ENCODE measurements around the gene KRTAP5-4.
"Not testable (repeated sequence)": the region's sequence is repeated elsewhere in the genome, so short reads cannot be mapped to it uniquely, and the experiment has no call there.

KRTAP5-4 gene

GRCh38 chr11:1589996-1590395, 31.9 kb downstream of the KRTAP5-4 start:
- H3K9me3 ChIP-seq (ENCODE audit: control insufficient read depth, insufficient read depth, low read length) = no peaks in the 10 kb centered on the region
- H3K27me3 ChIP-seq (ENCODE audit: control insufficient read depth, insufficient read depth, low read length) = no peaks in the 10 kb centered on the region
- H3K4me1 ChIP-seq (ENCODE audit: control insufficient read depth, insufficient read depth, low read length) = no peaks in the 10 kb centered on the region
- H3K9ac ChIP-seq (ENCODE audit: low read depth, low read length) = no peak overlapping the region
- no peak overlapping the region for H3K4me3 ChIP-seq (ENCODE audit: low read depth, low read length)
- no peaks in the 10 kb centered on the region for H3K36me3 ChIP-seq (ENCODE audit: control insufficient read depth, insufficient read depth, low read length)

DNA sequence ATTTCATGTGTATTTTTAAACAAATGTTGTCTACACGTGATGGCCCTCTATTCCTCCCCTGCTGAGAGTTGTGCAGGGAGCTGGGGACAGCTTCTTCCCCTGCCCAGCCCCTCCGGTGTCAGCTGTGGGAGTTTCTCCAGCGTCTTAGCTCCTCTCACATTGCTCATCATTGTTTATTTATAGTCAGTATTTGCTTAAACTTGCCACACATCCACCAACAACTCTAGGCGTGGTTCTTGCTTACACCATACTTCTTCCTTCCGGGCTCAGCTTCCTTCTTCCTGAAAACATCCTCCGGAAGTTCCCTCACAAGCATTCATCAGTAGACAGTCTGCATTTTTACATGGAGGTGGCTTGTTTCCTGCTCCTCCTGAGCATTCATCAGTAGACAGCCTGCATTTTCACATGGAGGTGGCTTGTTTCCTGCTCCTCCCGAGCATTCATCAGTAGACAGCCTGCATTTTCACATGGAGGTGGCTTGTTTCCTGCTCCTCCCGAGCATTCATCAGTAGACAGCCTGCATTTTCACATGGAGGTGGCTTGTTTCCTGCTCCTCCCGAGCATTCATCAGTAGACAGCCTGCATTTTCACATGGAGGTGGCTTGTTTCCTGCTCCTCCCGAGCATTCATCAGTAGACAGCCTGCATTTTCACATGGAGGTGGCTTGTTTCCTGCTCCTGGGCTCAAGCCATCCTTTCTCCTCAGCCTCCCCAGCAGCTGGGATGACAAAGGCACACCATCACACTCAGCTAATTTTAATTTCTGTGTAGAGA, 32.6 kb downstream of the KRTAP5-4 start:
- not testable (repeated sequence) for H3K4me3 ChIP-seq (ENCODE audit: low read depth, low read length); H3K4me1 ChIP-seq (ENCODE audit: control insufficient read depth, insufficient read depth, low read length); H3K9me3 ChIP-seq (ENCODE audit: control insufficient read depth, insufficient read depth, low read length); H3K9ac ChIP-seq (ENCODE audit: low read depth, low read length); H3K27me3 ChIP-seq (ENCODE audit: control insufficient read depth, insufficient read depth, low read length); H3K36me3 ChIP-seq (ENCODE audit: control insufficient read depth, insufficient read depth, low read length)

DNA sequence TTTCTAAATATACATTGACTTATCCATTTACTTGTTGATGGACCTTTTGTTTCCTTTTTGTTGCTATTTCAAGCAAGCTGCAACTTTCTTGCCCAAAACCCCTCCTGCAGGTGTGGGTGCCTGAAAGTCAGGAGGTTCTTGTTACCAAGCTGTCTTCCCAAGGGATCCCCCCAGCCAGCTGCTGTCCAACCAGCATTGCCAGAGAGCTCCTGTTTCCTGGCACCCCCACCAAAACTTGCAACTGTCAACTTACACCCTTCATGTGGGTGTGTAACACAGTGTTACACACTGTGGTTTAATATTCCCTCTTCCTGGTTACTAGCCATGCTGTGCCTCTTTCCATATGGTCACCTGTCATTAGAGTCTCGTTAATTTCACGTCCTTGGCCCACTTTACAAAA, 35.2 kb downstream of the KRTAP5-4 start:
- no peaks in the 10 kb centered on the region for H3K4me1 ChIP-seq (ENCODE audit: control insufficient read depth, insufficient read depth, low read length)
- H3K4me3 ChIP-seq (ENCODE audit: low read depth, low read length) = no peak overlapping the region
- no peaks in the 10 kb centered on the region for H3K36me3 ChIP-seq (ENCODE audit: control insufficient read depth, insufficient read depth, low read length)
- no peaks in the 10 kb centered on the region for H3K27me3 ChIP-seq (ENCODE audit: control insufficient read depth, insufficient read depth, low read length)
- no peak overlapping the region for H3K9ac ChIP-seq (ENCODE audit: low read depth, low read length)
- no peaks in the 10 kb centered on the region for H3K9me3 ChIP-seq (ENCODE audit: control insufficient read depth, insufficient read depth, low read length)

DNA sequence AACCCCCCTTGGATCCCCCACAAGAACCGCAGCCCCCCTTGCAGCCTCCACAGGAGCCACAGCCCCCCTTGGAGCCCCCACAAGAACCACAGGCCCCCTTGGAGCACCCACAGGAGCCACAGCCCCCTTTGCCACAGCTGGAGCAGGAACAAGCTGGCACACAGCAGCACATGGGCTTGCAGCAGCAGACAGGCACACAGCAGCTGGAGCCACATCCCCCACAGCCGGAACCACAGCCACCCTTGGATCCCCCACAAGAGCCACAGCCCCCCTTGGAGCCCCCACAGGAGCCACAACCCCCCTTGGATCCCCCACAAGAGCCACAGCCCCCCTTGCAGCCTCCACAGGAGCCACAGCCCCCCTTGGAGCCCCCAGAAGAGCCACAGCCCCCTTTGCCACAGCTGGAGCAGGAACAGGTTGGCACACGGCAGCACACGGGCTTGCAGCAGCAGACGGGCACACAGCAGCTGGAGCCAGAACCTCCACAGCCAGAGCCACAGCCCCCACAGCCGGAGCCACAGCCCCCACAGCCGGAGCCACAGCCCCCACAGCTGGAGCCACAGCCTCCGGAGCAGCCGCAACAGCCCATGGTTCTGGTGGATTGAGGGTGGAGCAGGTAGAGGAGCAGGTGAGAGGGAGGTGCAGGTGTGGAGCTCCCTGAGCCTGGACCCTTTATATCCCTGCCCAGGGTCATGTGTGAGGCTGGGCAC, 37.1 kb downstream of the KRTAP5-4 start, which contains the start of gene KRTAP5-1:
KRTAP5-1 (minus strand) TSS at position 623 of the 710 bp plus-strand sequence; CDS start at position 589, 34 bp downstream.
- H3K9me3 ChIP-seq (ENCODE audit: control insufficient read depth, insufficient read depth, low read length); H3K4me3 ChIP-seq (ENCODE audit: low read depth, low read length); H3K9ac ChIP-seq (ENCODE audit: low read depth, low read length); H3K4me1 ChIP-seq (ENCODE audit: control insufficient read depth, insufficient read depth, low read length); H3K36me3 ChIP-seq (ENCODE audit: control insufficient read depth, insufficient read depth, low read length); H3K27me3 ChIP-seq (ENCODE audit: control insufficient read depth, insufficient read depth, low read length): not testable (repeated sequence)

GRCh38 chr11:1582909-1583308, 39.0 kb downstream of the KRTAP5-4 start:
- H3K9me3 ChIP-seq (ENCODE audit: control insufficient read depth, insufficient read depth, low read length); H3K27me3 ChIP-seq (ENCODE audit: control insufficient read depth, insufficient read depth, low read length); H3K36me3 ChIP-seq (ENCODE audit: control insufficient read depth, insufficient read depth, low read length); H3K4me3 ChIP-seq (ENCODE audit: low read depth, low read length); H3K4me1 ChIP-seq (ENCODE audit: control insufficient read depth, insufficient read depth, low read length); H3K9ac ChIP-seq (ENCODE audit: low read depth, low read length): not testable (repeated sequence)

DNA sequence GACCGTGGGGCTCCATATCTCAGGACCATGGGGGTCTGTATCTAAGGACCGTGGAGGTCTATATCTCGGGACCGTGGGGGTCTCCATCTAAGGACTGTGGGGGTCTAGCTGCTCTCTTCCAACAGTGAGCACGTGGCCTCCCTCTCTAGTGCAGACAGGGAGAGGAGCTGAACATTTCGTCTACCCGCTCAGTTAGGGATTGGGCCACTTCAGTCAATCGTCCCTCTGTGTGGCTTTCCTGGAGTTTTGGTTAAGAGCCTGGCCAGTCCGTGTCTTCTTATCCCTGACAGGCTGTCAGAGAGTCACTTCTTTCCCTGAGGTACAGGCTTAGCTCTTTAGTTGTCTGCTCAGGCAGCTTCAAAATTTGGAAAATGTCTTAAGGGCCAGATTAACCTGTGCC, 40.0 kb downstream of the KRTAP5-4 start:
- H3K4me1 ChIP-seq (ENCODE audit: control insufficient read depth, insufficient read depth, low read length) = no peaks in the 10 kb centered on the region
- H3K9ac ChIP-seq (ENCODE audit: low read depth, low read length) = no peak overlapping the region
- no peaks in the 10 kb centered on the region for H3K27me3 ChIP-seq (ENCODE audit: control insufficient read depth, insufficient read depth, low read length)
- H3K9me3 ChIP-seq (ENCODE audit: control insufficient read depth, insufficient read depth, low read length) = no peaks in the 10 kb centered on the region
- no peak overlapping the region for H3K4me3 ChIP-seq (ENCODE audit: low read depth, low read length)
- H3K36me3 ChIP-seq (ENCODE audit: control insufficient read depth, insufficient read depth, low read length) = no peaks in the 10 kb centered on the region

DNA sequence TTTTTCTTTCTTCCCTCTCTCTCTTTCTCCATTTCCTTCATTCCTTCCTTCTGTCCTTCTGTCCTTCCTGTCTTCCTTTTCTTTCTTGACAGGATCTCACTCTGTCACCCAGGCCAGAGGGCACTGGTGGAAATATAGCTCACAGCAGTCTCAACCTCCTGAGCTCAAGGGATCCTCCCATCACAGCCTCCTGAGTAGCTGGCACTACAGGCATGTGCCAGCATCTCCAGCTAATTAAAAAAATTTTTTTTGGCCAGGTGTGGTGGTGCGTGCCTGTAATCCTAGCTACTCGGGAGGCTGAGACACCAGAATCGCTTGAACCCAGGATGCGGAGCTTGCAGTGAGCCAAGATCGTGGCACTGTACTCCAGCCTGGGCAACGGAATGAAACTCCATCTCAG, 45.1 kb downstream of the KRTAP5-4 start:
- H3K4me1 ChIP-seq (ENCODE audit: control insufficient read depth, insufficient read depth, low read length) = peaks cover 4% of the 10 kb centered on the region
- no peak overlapping the region for H3K4me3 ChIP-seq (ENCODE audit: low read depth, low read length)
- no peak overlapping the region for H3K9ac ChIP-seq (ENCODE audit: low read depth, low read length)
- peaks cover 21% of the 10 kb centered on the region for H3K27me3 ChIP-seq (ENCODE audit: control insufficient read depth, insufficient read depth, low read length)
- H3K9me3 ChIP-seq (ENCODE audit: control insufficient read depth, insufficient read depth, low read length) = no peaks in the 10 kb centered on the region
- H3K36me3 ChIP-seq (ENCODE audit: control insufficient read depth, insufficient read depth, low read length) = no peaks in the 10 kb centered on the region

GRCh38 chr11:1575756-1576155, 46.2 kb downstream of the KRTAP5-4 start:
- H3K9ac ChIP-seq (ENCODE audit: low read depth, low read length); H3K36me3 ChIP-seq (ENCODE audit: control insufficient read depth, insufficient read depth, low read length); H3K9me3 ChIP-seq (ENCODE audit: control insufficient read depth, insufficient read depth, low read length); H3K4me3 ChIP-seq (ENCODE audit: low read depth, low read length); H3K4me1 ChIP-seq (ENCODE audit: control insufficient read depth, insufficient read depth, low read length): not testable (repeated sequence)
- H3K27me3 ChIP-seq (ENCODE audit: control insufficient read depth, insufficient read depth, low read length) = peaks cover 21% of the 10 kb centered on the region

- no peaks in the 10 kb centered on the region for H3K9me3 ChIP-seq (ENCODE audit: control insufficient read depth, insufficient read depth, low read length)
- H3K27me3 ChIP-seq (ENCODE audit: control insufficient read depth, insufficient read depth, low read length) = peaks cover 21% of the 10 kb centered on the region
- no peaks in the 10 kb centered on the region for H3K36me3 ChIP-seq (ENCODE audit: control insufficient read depth, insufficient read depth, low read length)
- H3K9ac ChIP-seq (ENCODE audit: low read depth, low read length) = no peak overlapping the region
- H3K4me1 ChIP-seq (ENCODE audit: control insufficient read depth, insufficient read depth, low read length) = peaks cover 4% of the 10 kb centered on the region
- H3K4me3 ChIP-seq (ENCODE audit: low read depth, low read length) = no peak overlapping the region
Observed at GRCh38 chr11:1574933-1575242, 47.0 kb downstream of the KRTAP5-4 start.

DNA sequence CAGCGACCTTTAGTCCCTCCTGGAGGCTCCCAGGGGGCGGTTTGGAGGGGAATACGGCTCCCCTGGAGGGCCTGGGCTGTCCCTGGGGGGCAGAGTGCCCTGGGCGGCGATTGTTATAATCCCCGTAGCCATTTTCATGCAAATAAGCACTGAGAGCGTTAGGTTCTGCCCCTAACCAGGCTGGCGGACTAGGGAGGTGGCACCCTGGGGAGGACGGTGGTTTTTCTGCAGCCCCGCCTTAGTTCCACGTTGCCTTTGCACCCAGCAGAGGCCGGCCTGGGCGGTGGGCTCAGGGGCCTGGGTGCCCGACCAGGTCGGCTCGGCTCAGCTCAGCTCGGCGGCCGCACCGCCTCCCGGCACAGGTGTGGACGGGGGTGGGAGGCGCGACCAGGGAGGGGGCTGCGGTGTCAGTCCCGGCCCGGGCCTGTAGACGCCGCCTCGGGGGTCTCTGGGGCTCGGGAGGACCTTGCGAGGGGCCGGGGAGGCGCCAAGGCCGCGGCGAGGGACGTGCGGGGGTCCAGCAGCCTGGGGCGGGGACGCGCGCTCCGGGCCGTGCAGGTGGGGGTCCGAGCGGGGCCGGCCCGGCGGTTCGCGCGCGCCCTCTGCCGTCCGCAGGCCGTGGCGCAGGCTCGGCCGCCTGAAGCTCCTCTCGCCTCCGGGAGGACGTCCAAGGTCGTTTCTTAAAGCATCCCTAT, 47.6 kb downstream of the KRTAP5-4 start:
- H3K4me1 ChIP-seq (ENCODE audit: control insufficient read depth, insufficient read depth, low read length) = peaks cover 4% of the 10 kb centered on the region
- H3K9ac ChIP-seq (ENCODE audit: low read depth, low read length) = no peak overlapping the region
- H3K4me3 ChIP-seq (ENCODE audit: low read depth, low read length) = peak overlapping the region; percentile 46
- H3K9me3 ChIP-seq (ENCODE audit: control insufficient read depth, insufficient read depth, low read length) = no peaks in the 10 kb centered on the region
- no peaks in the 10 kb centered on the region for H3K36me3 ChIP-seq (ENCODE audit: control insufficient read depth, insufficient read depth, low read length)
- H3K27me3 ChIP-seq (ENCODE audit: control insufficient read depth, insufficient read depth, low read length) = peaks cover 21% of the 10 kb centered on the region

DNA sequence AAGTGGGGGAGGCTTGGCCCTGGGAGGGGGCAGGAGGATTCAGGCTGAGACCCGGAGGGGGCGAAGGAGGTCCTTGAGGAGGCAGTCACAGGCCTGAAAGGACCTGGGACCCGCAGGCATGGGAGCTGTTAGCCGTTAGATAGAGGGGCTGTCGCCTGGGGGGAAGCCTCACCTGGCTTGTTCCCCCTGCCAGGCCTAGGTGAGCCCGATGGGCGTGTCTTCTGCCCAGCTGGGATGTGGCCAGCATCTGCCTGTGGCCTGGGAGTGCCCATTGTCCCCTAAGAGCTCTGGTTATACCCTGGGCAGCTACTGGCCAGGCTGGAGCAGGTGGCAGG, 48.1 kb downstream of the KRTAP5-4 start:
- Histone ChIP-seq H3K9me3 (ENCODE audit: control insufficient read depth, insufficient read depth, low read length) (no peaks in the 10 kb centered on the region), H3K9ac (ENCODE audit: low read depth, low read length) (no peak overlapping the region), H3K4me3 (ENCODE audit: low read depth, low read length) (peak overlapping the region; percentile 46), H3K27me3 (ENCODE audit: control insufficient read depth, insufficient read depth, low read length) (peaks cover 21% of the 10 kb centered on the region), H3K4me1 (ENCODE audit: control insufficient read depth, insufficient read depth, low read length) (peaks cover 6% of the 10 kb centered on the region), H3K36me3 (ENCODE audit: control insufficient read depth, insufficient read depth, low read length) (no peaks in the 10 kb centered on the region)

All from iPS-15b (cell line).